GM10847 (cell line): ENCODE results near the gene ZNF625.

Experiments
- POLR2A ChIP-seq: IDR thresholded peaks from 2 replicates; pipeline ENCODE4 v1.6.1; 2011; ENCODE audit not compliant: insufficient read length; ENCODE audit errors: extremely low read depth

ZNF625 gene

GRCh38 chr19:12145348-12145747 is 11.2 kb downstream of the ZNF625 start:
- TF ChIP-seq POLR2A = no peak

GRCh38 chr19:12141405-12141736 is 15.2 kb downstream of the ZNF625 start:
- TF ChIP-seq POLR2A = no peak

- TF ChIP-seq POLR2A = no peak
Observed at GRCh38 chr19:12140545-12141404, 15.8 kb downstream of the ZNF625 start.

GRCh38 chr19:12139885-12140544 is 16.5 kb downstream of the ZNF625 start, which contains the start of gene ZNF20:
ZNF20 (minus strand) TSS chr19:12140350; CDS start chr19:12140182, 168 bp downstream.
- TF ChIP-seq POLR2A = peak; percentile 41

- TF ChIP-seq POLR2A = no peak
Observed at GRCh38 chr19:12139269-12139668, 17.3 kb downstream of the ZNF625 start.

GRCh38 chr19:12137221-12137940 is 19.2 kb downstream of the ZNF625 start:
- TF ChIP-seq POLR2A = no peak

- no peak for TF ChIP-seq POLR2A
Observed at GRCh38 chr19:12133069-12133468, 23.5 kb downstream of the ZNF625 start.

- no peak for TF ChIP-seq POLR2A
Observed at GRCh38 chr19:12126707-12127106, 29.8 kb downstream of the ZNF625 start.

- no peak for TF ChIP-seq POLR2A
Observed at GRCh38 chr19:12117201-12117970, 39.1 kb downstream of the ZNF625 start.

GRCh38 chr19:12113121-12113520 is 43.4 kb downstream of the ZNF625 start:
- no peak for TF ChIP-seq POLR2A

- no peak for TF ChIP-seq POLR2A
Observed at GRCh38 chr19:12112701-12113100, 43.8 kb downstream of the ZNF625 start.

- TF ChIP-seq POLR2A = no peak
Observed at GRCh38 chr19:12111943-12112637, 44.4 kb downstream of the ZNF625 start.

GRCh38 chr19:12111176-12111575 is 45.4 kb downstream of the ZNF625 start:
- no peak for TF ChIP-seq POLR2A

- no peak for TF ChIP-seq POLR2A
Observed at GRCh38 chr19:12098040-12098439, 58.5 kb downstream of the ZNF625 start.
